Vagina (tissue), 2 donors: ENCODE data around the gene PCNX4.

Source experiments
- CTCF ChIP-seq, 3 experiments: fragments of 450-650 bp in 2 of 3; fragments of 200-600 bp in 1 of 3; sonication (generic) in 1 of 3; IDR thresholded peaks; one replicate each; pipeline ENCODE4 v1.5.1; 2017 to 2019; ENCODE audit warnings: antibody characterized with exemption in 3 of 3, mild to moderate bottlenecking in 2 of 3, moderate library complexity in 2 of 3
- POLR2A ChIP-seq, 2 donors: fragments of 450-650 bp; IDR thresholded peaks; one replicate each; pipeline ENCODE4 v1.6.1; 2017; ENCODE audit warnings: antibody characterized with exemption in 2 of 2, mild to moderate bottlenecking in 2 of 2, moderate library complexity in 2 of 2
- POLR2AphosphoS5 ChIP-seq, 2 donors: sonication (generic); formaldehyde crosslinking; IDR thresholded peaks; one replicate each; pipeline ENCODE4 v1.9.0; 2017; ENCODE audit warnings: antibody characterized with exemption in 2 of 2, mild to moderate bottlenecking in 2 of 2, low read depth in 1 of 2; ENCODE audit not compliant: insufficient read depth in 1 of 2

DNA sequence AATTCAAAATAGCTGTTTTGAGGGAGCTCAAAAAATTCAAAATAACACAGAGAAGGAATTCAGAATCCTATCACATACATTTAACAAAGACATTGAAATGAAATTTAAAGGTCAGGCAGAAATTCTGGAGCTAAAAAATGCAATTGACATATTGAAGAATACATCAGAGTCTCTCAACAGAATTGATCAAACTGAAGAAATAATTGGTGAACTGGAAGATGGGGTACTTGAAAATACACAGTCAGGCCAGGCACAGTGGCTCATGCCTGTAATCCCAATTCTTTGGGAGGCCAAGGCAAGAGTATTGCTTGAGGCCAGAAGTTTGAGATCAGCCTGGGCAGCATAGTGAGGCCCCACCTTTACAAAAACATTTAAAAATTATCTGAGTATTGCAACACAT is 107.6 kb downstream of the PCNX4 start:
- TF ChIP-seq CTCF (IDR thresholded peaks at IDR 0.05) = no peak
- TF ChIP-seq POLR2A (IDR thresholded peaks at IDR 0.05) = no peak
- no peak for TF ChIP-seq POLR2AphosphoS5 (IDR thresholded peaks at IDR 0.05; ENCODE audit: insufficient read depth in 1 of 2, low read depth in 1 of 2)
